AG10803 (cell line): ENCODE results near the gene PLD6.
A peak's percentile ranks its signal among the peaks of the same experiment; 100 is the strongest.

Experiments
- DNase-seq: peaks from one replicate; pipeline ENCODE4 v3.0.0; 2010; ENCODE audit warnings: low read depth
- H3K4me3 ChIP-seq: 2 replicates; pipeline ENCODE4 v1.5.1; 2011; ENCODE audit warnings: mild to moderate bottlenecking, low read length, control low read depth
- CTCF ChIP-seq: conservative IDR thresholded peaks from 2 replicates; pipeline ENCODE4 v1.5.1; 2011; ENCODE audit warnings: mild to moderate bottlenecking, low read length, control low read depth, inconsistent platforms

The PLD6 gene

GRCh38 chr17:17205368-17206123 lies 587 bp downstream of the PLD6 start:
- H3K4me3 ChIP-seq = peak overlapping the region; percentile 61
- DNase-seq = peak; percentile 55
- TF ChIP-seq CTCF = no peak

GRCh38 chr17:17204635-17205231 lies 1.4 kb downstream of the PLD6 start:
- no peak for DNase-seq
- no peak for TF ChIP-seq CTCF
- H3K4me3 ChIP-seq = peak overlapping the region; percentile 61

- DNase-seq = no peak
- no peak for TF ChIP-seq CTCF
- no peak overlapping the region for H3K4me3 ChIP-seq
These were observed 2.0 kb downstream of the PLD6 start for GRCh38 chr17:17204041-17204591.

GRCh38 chr17:17203173-17203730 lies 2.9 kb downstream of the PLD6 start:
- no peak overlapping the region for H3K4me3 ChIP-seq
- no peak for DNase-seq

GRCh38 chr17:17201907-17202306 lies 4.2 kb downstream of the PLD6 start:
- TF ChIP-seq CTCF = no peak
- no peak overlapping the region for H3K4me3 ChIP-seq
- DNase-seq = no peak

More at GRCh38 chr17:17203173-17203730, 2.9 kb downstream of the PLD6 start:
- no peak for TF ChIP-seq CTCF

- no peak for TF ChIP-seq CTCF
- no peak for DNase-seq
- no peak overlapping the region for H3K4me3 ChIP-seq
These were observed 4.9 kb downstream of the PLD6 start for GRCh38 chr17:17201271-17201670.
